Heart left ventricle (tissue), 16 donors: Measurements from ENCODE around the gene LEP. TPM values are rescaled to one million over a fixed set of nuclear protein-coding genes. Genes with fewer than 3 reads are reported as not detected.

ENCODE experiments used
- ATAC-seq, 4 donors: fragments of 200-7000 bp; cut with Tn5 transposase; one replicate each; pipeline ENCODE4 v1.9.1; 2020 to 2022; ENCODE audit warnings: moderate library complexity in 4 of 4, mild to moderate bottlenecking in 3 of 4, moderate number of reproducible peaks in 1 of 4
- DNase-seq, 5 donors: peaks; one replicate each; pipeline ENCODE4 v3.0.0-alpha.2; 2020
- H3K27ac ChIP-seq, 12 donors: fragments of 200-600 bp; sonication (generic) in 4 of 12; one replicate each; pipeline versions ENCODE4 v1.5.0 to v1.8.0; 2016 to 2022; ENCODE audit warnings: mild to moderate bottlenecking in 2 of 12
- H3K27me3 ChIP-seq, 9 donors: fragments of 200-600 bp; sonication (generic) in 2 of 9; one replicate each; pipeline versions ENCODE4 v1.5.1 to v1.8.0; 2016 to 2022; ENCODE audit warnings: mild to moderate bottlenecking in 3 of 9
- H3K36me3 ChIP-seq, 9 donors: fragments of 200-600 bp; sonication (generic) in 2 of 9; one replicate each; pipeline versions ENCODE4 v1.5.0 to v1.8.0; 2018 to 2022; ENCODE audit warnings: mild to moderate bottlenecking in 2 of 9
- H3K4me1 ChIP-seq, 12 donors: fragments of 200-600 bp; sonication (generic) in 4 of 12; one replicate each; pipeline versions ENCODE4 v1.5.0 to v1.8.0; 2016 to 2022; ENCODE audit warnings: mild to moderate bottlenecking in 3 of 12
- H3K4me3 ChIP-seq, 12 donors: fragments of 200-600 bp; sonication (generic) in 4 of 12; one replicate each; pipeline versions ENCODE4 v1.5.0 to v1.8.0; 2017 to 2022; ENCODE audit warnings: mild to moderate bottlenecking in 9 of 12, moderate library complexity in 4 of 12
- H3K9me3 ChIP-seq, 12 donors: fragments of 200-600 bp; sonication (generic) in 4 of 12; one replicate each; pipeline versions ENCODE4 v1.5.0 to v1.8.0; 2016 to 2022; ENCODE audit warnings: mild to moderate bottlenecking in 1 of 12
- CTCF ChIP-seq, 12 donors: fragments of 200-600 bp; sonication (generic) in 4 of 12; IDR thresholded peaks; one replicate each; pipeline versions ENCODE4 v1.5.0 to v1.8.0; 2018 to 2022; ENCODE audit warnings: antibody characterized with exemption in 12 of 12, mild to moderate bottlenecking in 5 of 12
- POLR2A ChIP-seq, 2 donors: fragments of 450-650 bp; IDR thresholded peaks; one replicate each; pipeline ENCODE4 v1.6.1; 2017; ENCODE audit warnings: antibody characterized with exemption in 2 of 2, mild to moderate bottlenecking in 2 of 2, moderate library complexity in 2 of 2
- WGBS, 4 donors: extraction: QIAGEN DNeasy Blood & Tissue Kit in 2 of 4; methylation state at CpG; one replicate each; pipeline versions ENCODE4 v1.1.5 to v1.1.7; 2013 to 2018; 5-methylcytosine and 5-hydroxymethylcytosine counted together
- intact Hi-C, 10 donors: fragments of 100-400 bp; cut with DNase I; formaldehyde crosslinking; loops; one replicate each; pipeline versions ENCODE4 v1.11.1 to v1.14.2; 2022
- microRNA-seq, 4 donors: library from miRNA; unstranded; fragments of <30 nt; microRNA quantifications; one replicate each; pipeline versions ENCODE4 to v1.2.0, GENCODE V29; 2017 to 2020
- polyA plus RNA-seq, 2 donors: library from polyadenylated mRNA; stranded (reverse); fragments of 200-250 nt; gene quantifications; one replicate each; pipeline ENCODE4 v1.2.3, GENCODE V29; 2013
- total RNA-seq, 9 donors: library from RNA; depleted of rRNA in 2 of 9; stranded (reverse); fragments of >200 nt in 2 of 9; fragmentation: NEBNext Ultra II Directional in 3 of 9; extraction: Animal tissue kit (Norgen Biotek cat#: 25700) in 3 of 9; gene quantifications; one replicate each; pipeline versions ENCODE4 v1.1.0 to v1.2.4, GENCODE V29; 2016 to 2023
- donor health status: ischemic (EF 13 %, LVEDD 7.1; RV severe dilation, severe dysfunction).
- donor health status: healthy with polysubstance abuse.
- donor health status: DM: no; HTN: yes; CAD: no.
- donor health status: DM: no; HTN: no; CAD: no.
- donor health status: ischemic (EF 25% LVEDD 6.9; RV normal size, moderate dysfunction).
- donor health status: ischemic (EF 25% LVEDD 5.7; RV mildly dilated, moderate dysfunction).
- donor health status: healthy.
- donor health status: DM: yes; HTN: yes; CAD: no.
- donor health status: ischemic (EF 35%, LVEDD 5.7; RV mildly dilated, moderate dysfunction).
- donor health status: nonischemic (EF 11% LVEDD 7.7; RV severe dilation, severe dysfunction).
- donor health status: DM: yes; HTN: yes; CAD: no.
- donor health status: PGD.
- donor health status: ischemic (EF 29% LVEDD 5.4; RV normal size, mild dysfunction).
- donor health status: nonischemic (EF 23%, LVEDD 6.1; RV moderate dilation, normal function).

The LEP gene
- total and polyA plus RNA-seq, 11 donors: 0.12 to 8.4 (median 0.36) TPM; not detected in 3

GRCh38 chr7:128303643-128304042 lies 62.6 kb downstream of the LEP start:
- WGBS, 4 donors: 82 to 85% (median 83%) methylated on average over 5 of the region's 5 CpGs
- ATAC-seq (no peak), DNase-seq (no peak)
- no peak overlapping the region for H3K27ac ChIP-seq
- intact Hi-C loops: no loop called here
- no peaks in the 10 kb centered on the region for H3K9me3 ChIP-seq
- H3K4me1 ChIP-seq: peaks cover 0 to 9% (median 2%) of the 10 kb centered on the region in 12 donors
- H3K4me3 ChIP-seq: no peak overlapping the region
- H3K36me3 ChIP-seq: peaks cover 0 to 59% (median 48%) of the 10 kb centered on the region in 9 donors
- no peaks in the 10 kb centered on the region for H3K27me3 ChIP-seq
- no peak for TF ChIP-seq POLR2A (IDR thresholded peaks at IDR 0.05)
- TF ChIP-seq CTCF (IDR thresholded peaks at IDR 0.05): no peak

- no peaks in the 10 kb centered on the region for H3K9me3 ChIP-seq
- H3K27me3 ChIP-seq: no peaks in the 10 kb centered on the region
- intact Hi-C loops: no loop called here
- no peak overlapping the region for H3K27ac ChIP-seq
- H3K4me3 ChIP-seq: no peak overlapping the region
- peaks cover 0 to 64% (median 54%) of the 10 kb centered on the region in 9 donors for H3K36me3 ChIP-seq
- no peak for TF ChIP-seq POLR2A (IDR thresholded peaks at IDR 0.05)
- no peak for TF ChIP-seq CTCF (IDR thresholded peaks at IDR 0.05)
- no peak for ATAC-seq
- H3K4me1 ChIP-seq: peaks cover 0 to 9% (median 2%) of the 10 kb centered on the region in 12 donors
- WGBS, 4 donors: 50 to 72% (median 56%) methylated on average over 1 of the region's 1 CpG
- DNase-seq: no peak
These were observed 63.1 kb downstream of the LEP start for GRCh38 chr7:128304212-128304611.

GRCh38 chr7:128307061-128307460 lies 66.0 kb downstream of the LEP start:
- no peak for DNase-seq
- H3K27me3 ChIP-seq: no peaks in the 10 kb centered on the region
- peaks cover 2 to 93% (median 82%) of the 10 kb centered on the region in 9 donors for H3K36me3 ChIP-seq
- TF ChIP-seq POLR2A (IDR thresholded peaks at IDR 0.05) (no peak), CTCF (IDR thresholded peaks at IDR 0.05) (no peak)
- no peak for ATAC-seq
- no peaks in the 10 kb centered on the region for H3K9me3 ChIP-seq
- H3K4me3 ChIP-seq: no peak overlapping the region
- peaks cover 0 to 6% (median 0%) of the 10 kb centered on the region in 12 donors for H3K4me1 ChIP-seq
- H3K27ac ChIP-seq: no peak overlapping the region
- intact Hi-C loops: no loop called here
- 83 to 91% (median 89%) methylated on average over 2 of the region's 2 CpGs for WGBS, 4 donors

Small RNA genes within 50 kb of the gene (microRNA-seq; reads per million reads assigned to microRNA genes)
- 0 to 1.2 (median 0.16) reads per million in 4 donors for gene MIR129-1

Other genes with a start within 250 kb of the LEP start
- gene LRRC4, start 209.8 kb upstream of the LEP start, total RNA-seq: 1 to 10 TPM; 2.7 to 6.8 (median 4.0) TPM
- gene LRRC4, start 209.8 kb upstream of the LEP start, polyA plus RNA-seq: 1 to 10 TPM in 1 of 2 donors, under 1 TPM in 1; 0.89 to 2.2 TPM
- 10 to 100 TPM; 12.0 to 29.0 (median 25.3) TPM for gene RBM28, start 102.6 kb downstream of the LEP start, total RNA-seq
- gene RBM28, start 102.6 kb downstream of the LEP start, polyA plus RNA-seq: 10 to 100 TPM; 21.7 to 40.2 TPM
- 1 to 10 TPM in 8 of 9 donors, under 1 TPM in 1; 0.31 to 3.1 (median 1.9) TPM for gene PRRT4, start 120.4 kb downstream of the LEP start, total RNA-seq
- gene PRRT4, start 120.4 kb downstream of the LEP start, polyA plus RNA-seq: 1 to 10 TPM in 1 of 2 donors, under 1 TPM in 1; 0.51 to 2.7 TPM
- 10 to 100 TPM; 12.3 to 65.3 (median 25.7) TPM for gene IMPDH1, start 168.7 kb downstream of the LEP start, total RNA-seq
- gene IMPDH1, start 168.7 kb downstream of the LEP start, polyA plus RNA-seq: 10 to 100 TPM; 16.6 to 23.6 TPM
- gene HILPDA, start 214.6 kb downstream of the LEP start, total RNA-seq: 10 to 100 TPM in 3 of 9 donors, 1 to 10 TPM in 6; 6.1 to 17.7 (median 7.7) TPM
- gene HILPDA, start 214.6 kb downstream of the LEP start, polyA plus RNA-seq: 1 to 10 TPM; 7.5 to 8.5 TPM
- 10 to 100 TPM; 15.0 to 24.6 (median 21.4) TPM for gene METTL2B, start 235.5 kb downstream of the LEP start, total RNA-seq
- 10 to 100 TPM in 1 of 2 donors, 1 to 10 TPM in 1; 9.1 to 20.0 TPM for gene METTL2B, start 235.5 kb downstream of the LEP start, polyA plus RNA-seq